ENCODE data around the gene HEMK1. TPM values are rescaled to one million over a fixed set of nuclear protein-coding genes. Genes with fewer than 3 reads are reported as not detected.

The HEMK1 gene
- total RNA-seq, 1 donor: 8.7 TPM

GRCh38 chr3:50628601-50629000, 59.3 kb downstream of the HEMK1 start:
- no peak for DNase-seq (ENCODE audit: insufficient read length, low spot score, missing footprints)
- Histone ChIP-seq H3K36me3 (ENCODE audit: insufficient read depth, low read length) (no peaks in the 10 kb centered on the region), H3K4me3 (ENCODE audit: insufficient read depth, low read length) (no peak overlapping the region), H3K4me1 (ENCODE audit: insufficient read depth, low read length) (peaks cover 33% of the 10 kb centered on the region), H4K20me1 (ENCODE audit: insufficient read depth, low read length) (peaks cover 15% of the 10 kb centered on the region), H3K27ac (ENCODE audit: low read depth, low read length) (no peak overlapping the region), H3K79me2 (ENCODE audit: insufficient read depth, low read length) (peaks cover 98% of the 10 kb centered on the region), H2AFZ (ENCODE audit: low read length) (no peak overlapping the region), H3K9me3 (ENCODE audit: low read depth, low read length) (no peaks in the 10 kb centered on the region), H3K4me2 (ENCODE audit: insufficient read depth, low read length) (no peak overlapping the region), H3K27me3 (ENCODE audit: insufficient read depth, low read length) (no peaks in the 10 kb centered on the region)
- TF ChIP-seq CTCF (IDR thresholded peaks at IDR 0.05; ENCODE audit: extremely low read depth, low read depth, low read length): no peak

GRCh38 chr3:50630394-50630793, 61.1 kb downstream of the HEMK1 start:
- no peaks in the 10 kb centered on the region for H3K36me3 ChIP-seq (ENCODE audit: insufficient read depth, low read length)
- no peak overlapping the region for H2AFZ ChIP-seq (ENCODE audit: low read length)
- H3K4me3 ChIP-seq (ENCODE audit: insufficient read depth, low read length): no peak overlapping the region
- H3K4me2 ChIP-seq (ENCODE audit: insufficient read depth, low read length): no peak overlapping the region
- no peak overlapping the region for H3K27ac ChIP-seq (ENCODE audit: low read depth, low read length)
- peaks cover 15% of the 10 kb centered on the region for H4K20me1 ChIP-seq (ENCODE audit: insufficient read depth, low read length)
- H3K79me2 ChIP-seq (ENCODE audit: insufficient read depth, low read length): peaks cover 94% of the 10 kb centered on the region
- DNase-seq (ENCODE audit: insufficient read length, low spot score, missing footprints): peak; percentile 34
- H3K9me3 ChIP-seq (ENCODE audit: low read depth, low read length): no peaks in the 10 kb centered on the region
- H3K27me3 ChIP-seq (ENCODE audit: insufficient read depth, low read length): no peaks in the 10 kb centered on the region
- H3K4me1 ChIP-seq (ENCODE audit: insufficient read depth, low read length): peaks cover 21% of the 10 kb centered on the region
- TF ChIP-seq CTCF (IDR thresholded peaks at IDR 0.05; ENCODE audit: extremely low read depth, low read depth, low read length): no peak

GRCh38 chr3:50630877-50631276, 61.6 kb downstream of the HEMK1 start:
- no peaks in the 10 kb centered on the region for H3K9me3 ChIP-seq (ENCODE audit: low read depth, low read length)
- no peak overlapping the region for H3K27ac ChIP-seq (ENCODE audit: low read depth, low read length)
- H3K27me3 ChIP-seq (ENCODE audit: insufficient read depth, low read length): no peaks in the 10 kb centered on the region
- H4K20me1 ChIP-seq (ENCODE audit: insufficient read depth, low read length): peaks cover 15% of the 10 kb centered on the region
- H3K4me2 ChIP-seq (ENCODE audit: insufficient read depth, low read length): no peak overlapping the region
- DNase-seq (ENCODE audit: insufficient read length, low spot score, missing footprints): no peak
- H3K4me3 ChIP-seq (ENCODE audit: insufficient read depth, low read length): no peak overlapping the region
- TF ChIP-seq CTCF (IDR thresholded peaks at IDR 0.05; ENCODE audit: extremely low read depth, low read depth, low read length): no peak
- H2AFZ ChIP-seq (ENCODE audit: low read length): no peak overlapping the region
- H3K36me3 ChIP-seq (ENCODE audit: insufficient read depth, low read length): no peaks in the 10 kb centered on the region
- peaks cover 92% of the 10 kb centered on the region for H3K79me2 ChIP-seq (ENCODE audit: insufficient read depth, low read length)
- peaks cover 21% of the 10 kb centered on the region for H3K4me1 ChIP-seq (ENCODE audit: insufficient read depth, low read length)

GRCh38 chr3:50632450-50632849, 63.1 kb downstream of the HEMK1 start:
- H4K20me1 ChIP-seq (ENCODE audit: insufficient read depth, low read length): peaks cover 14% of the 10 kb centered on the region
- no peaks in the 10 kb centered on the region for H3K9me3 ChIP-seq (ENCODE audit: low read depth, low read length)
- no peaks in the 10 kb centered on the region for H3K27me3 ChIP-seq (ENCODE audit: insufficient read depth, low read length)
- H3K27ac ChIP-seq (ENCODE audit: low read depth, low read length): no peak overlapping the region
- peaks cover 92% of the 10 kb centered on the region for H3K79me2 ChIP-seq (ENCODE audit: insufficient read depth, low read length)
- DNase-seq (ENCODE audit: insufficient read length, low spot score, missing footprints): peak; percentile 58
- no peak overlapping the region for H2AFZ ChIP-seq (ENCODE audit: low read length)
- H3K4me3 ChIP-seq (ENCODE audit: insufficient read depth, low read length): no peak overlapping the region
- no peak for TF ChIP-seq CTCF (IDR thresholded peaks at IDR 0.05; ENCODE audit: extremely low read depth, low read depth, low read length)
- H3K4me2 ChIP-seq (ENCODE audit: insufficient read depth, low read length): no peak overlapping the region
- H3K36me3 ChIP-seq (ENCODE audit: insufficient read depth, low read length): no peaks in the 10 kb centered on the region
- peaks cover 31% of the 10 kb centered on the region for H3K4me1 ChIP-seq (ENCODE audit: insufficient read depth, low read length)

All from osteoblast (primary cell).